ENCODE results near the gene MRPL58.

DNA sequence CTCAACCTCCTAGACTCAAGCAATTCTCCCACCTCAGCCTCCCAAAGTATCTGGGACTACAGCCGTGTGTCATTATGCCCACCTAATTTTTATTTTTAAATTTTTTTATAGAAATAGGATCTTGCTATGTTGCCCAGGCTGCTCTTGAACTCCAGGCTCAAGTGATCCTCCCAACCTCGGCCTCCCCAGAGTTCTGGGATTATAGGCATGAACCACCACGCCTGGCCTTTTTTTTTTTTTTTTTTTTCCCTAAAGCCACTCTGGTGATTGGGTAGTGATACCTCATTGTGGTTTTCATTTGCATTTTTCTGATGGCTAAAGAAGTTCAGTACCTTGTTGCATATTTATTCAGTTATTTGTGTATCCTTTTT lies 26.3 kb upstream of the MRPL58 start:
- TF ChIP-seq NFIC (IDR thresholded peaks at IDR 0.05; ENCODE audit: low read depth, low read length) (no peak), SIN3A (IDR thresholded peaks at IDR 0.05; ENCODE audit: low read depth, low read length) (no peak), MAX (IDR thresholded peaks at IDR 0.05; ENCODE audit: low read depth, low read length) (no peak), CTCF (IDR thresholded peaks at IDR 0.05 in 2 of 3, conservative IDR thresholded peaks at IDR 0.05 in 1 of 3; ENCODE audit: control insufficient read depth in 2 of 3, extremely low read depth in 1 of 3, insufficient read depth in 1 of 3, low read depth in 3 of 3, low read length in 3 of 3) (no peak), ZNF274 (IDR thresholded peaks at IDR 0.05; ENCODE audit: insufficient read depth, insufficient read length) (no peak), POLR2A (IDR thresholded peaks at IDR 0.05; ENCODE audit: low read depth, low read length) (no peak), EP300 (IDR thresholded peaks at IDR 0.05; ENCODE audit: borderline replicate concordance in 1 of 2, control insufficient read depth in 1 of 2, low read depth in 2 of 2, low read length in 2 of 2) (no peak), USF2 (IDR thresholded peaks at IDR 0.05; ENCODE audit: borderline replicate concordance, low read depth, low read length) (no peak), EZH2 (IDR thresholded peaks at IDR 0.05; ENCODE audit: borderline replicate concordance, control insufficient read depth, low read depth, low read length) (no peak), HDGF (IDR thresholded peaks at IDR 0.05) (no peak)
- TF ChIP-seq, protein P1, sequence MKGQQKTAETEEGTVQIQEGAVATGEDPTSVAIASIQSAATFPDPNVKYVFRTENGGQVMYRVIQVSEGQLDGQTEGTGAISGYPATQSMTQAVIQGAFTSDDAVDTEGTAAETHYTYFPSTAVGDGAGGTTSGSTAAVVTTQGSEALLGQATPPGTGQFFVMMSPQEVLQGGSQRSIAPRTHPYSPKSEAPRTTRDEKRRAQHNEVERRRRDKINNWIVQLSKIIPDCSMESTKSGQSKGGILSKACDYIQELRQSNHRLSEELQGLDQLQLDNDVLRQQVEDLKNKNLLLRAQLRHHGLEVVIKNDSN (IDR thresholded peaks at IDR 0.05; ENCODE audit: borderline replicate concordance, extremely low read length, insufficient read depth, low read depth, low read length), result no peak

Data from GM12878 (cell line).